ENCODE data around the gene ZFYVE28. TPM values are rescaled to one million over a fixed set of nuclear protein-coding genes. Genes with fewer than 3 reads are reported as not detected.
A peak's percentile ranks its signal among the peaks of the same experiment; 100 is the strongest.

The ZFYVE28 gene
- total RNA-seq, 1 donor: 10.5 TPM

GRCh38 chr4:2387829-2388228, 30.6 kb downstream of the ZFYVE28 start:
- Histone ChIP-seq H3K27me3 (ENCODE audit: insufficient read depth, low read length) (peaks cover 19% of the 10 kb centered on the region), H2AFZ (ENCODE audit: low read length) (no peak overlapping the region), H3K4me3 (ENCODE audit: insufficient read depth, low read length) (no peak overlapping the region), H3K27ac (ENCODE audit: low read depth, low read length) (no peak overlapping the region), H4K20me1 (ENCODE audit: insufficient read depth, low read length) (no peaks in the 10 kb centered on the region), H3K36me3 (ENCODE audit: insufficient read depth, low read length) (no peaks in the 10 kb centered on the region), H3K9me3 (ENCODE audit: low read depth, low read length) (no peaks in the 10 kb centered on the region), H3K4me1 (ENCODE audit: insufficient read depth, low read length) (no peaks in the 10 kb centered on the region), H3K79me2 (ENCODE audit: insufficient read depth, low read length) (no peaks in the 10 kb centered on the region), H3K4me2 (ENCODE audit: insufficient read depth, low read length) (no peak overlapping the region)
- TF ChIP-seq CTCF (IDR thresholded peaks at IDR 0.05; ENCODE audit: extremely low read depth, low read depth, low read length): no peak
- DNase-seq (ENCODE audit: insufficient read length, low spot score, missing footprints): peak; percentile 48

- Histone ChIP-seq H2AFZ (ENCODE audit: low read length) (no peak overlapping the region), H3K4me2 (ENCODE audit: insufficient read depth, low read length) (no peak overlapping the region), H3K27me3 (ENCODE audit: insufficient read depth, low read length) (peaks cover 17% of the 10 kb centered on the region), H3K9me3 (ENCODE audit: low read depth, low read length) (no peaks in the 10 kb centered on the region), H3K4me1 (ENCODE audit: insufficient read depth, low read length) (no peaks in the 10 kb centered on the region), H4K20me1 (ENCODE audit: insufficient read depth, low read length) (no peaks in the 10 kb centered on the region), H3K79me2 (ENCODE audit: insufficient read depth, low read length) (no peaks in the 10 kb centered on the region), H3K36me3 (ENCODE audit: insufficient read depth, low read length) (no peaks in the 10 kb centered on the region), H3K4me3 (ENCODE audit: insufficient read depth, low read length) (no peak overlapping the region), H3K27ac (ENCODE audit: low read depth, low read length) (no peak overlapping the region)
- TF ChIP-seq CTCF (IDR thresholded peaks at IDR 0.05; ENCODE audit: extremely low read depth, low read depth, low read length): no peak
- peak; percentile 61 for DNase-seq (ENCODE audit: insufficient read length, low spot score, missing footprints)
Observed at GRCh38 chr4:2387218-2387617, 31.2 kb downstream of the ZFYVE28 start.

- Histone ChIP-seq H3K4me3 (ENCODE audit: insufficient read depth, low read length) (no peak overlapping the region), H3K9me3 (ENCODE audit: low read depth, low read length) (no peaks in the 10 kb centered on the region), H3K79me2 (ENCODE audit: insufficient read depth, low read length) (no peaks in the 10 kb centered on the region), H3K4me2 (ENCODE audit: insufficient read depth, low read length) (no peak overlapping the region), H3K36me3 (ENCODE audit: insufficient read depth, low read length) (no peaks in the 10 kb centered on the region), H3K4me1 (ENCODE audit: insufficient read depth, low read length) (no peaks in the 10 kb centered on the region), H3K27me3 (ENCODE audit: insufficient read depth, low read length) (peaks cover 14% of the 10 kb centered on the region), H2AFZ (ENCODE audit: low read length) (no peak overlapping the region), H3K27ac (ENCODE audit: low read depth, low read length) (no peak overlapping the region), H4K20me1 (ENCODE audit: insufficient read depth, low read length) (no peaks in the 10 kb centered on the region)
- no peak for DNase-seq (ENCODE audit: insufficient read length, low spot score, missing footprints)
- no peak for TF ChIP-seq CTCF (IDR thresholded peaks at IDR 0.05; ENCODE audit: extremely low read depth, low read depth, low read length)
Observed at GRCh38 chr4:2386717-2387116, 31.7 kb downstream of the ZFYVE28 start.

GRCh38 chr4:2385516-2385915, 32.9 kb downstream of the ZFYVE28 start:
- Histone ChIP-seq H3K36me3 (ENCODE audit: insufficient read depth, low read length) (no peaks in the 10 kb centered on the region), H3K9me3 (ENCODE audit: low read depth, low read length) (no peaks in the 10 kb centered on the region), H3K79me2 (ENCODE audit: insufficient read depth, low read length) (no peaks in the 10 kb centered on the region), H3K4me1 (ENCODE audit: insufficient read depth, low read length) (no peaks in the 10 kb centered on the region), H3K4me2 (ENCODE audit: insufficient read depth, low read length) (no peak overlapping the region), H3K27me3 (ENCODE audit: insufficient read depth, low read length) (peaks cover 6% of the 10 kb centered on the region), H4K20me1 (ENCODE audit: insufficient read depth, low read length) (no peaks in the 10 kb centered on the region), H3K4me3 (ENCODE audit: insufficient read depth, low read length) (no peak overlapping the region), H3K27ac (ENCODE audit: low read depth, low read length) (no peak overlapping the region), H2AFZ (ENCODE audit: low read length) (no peak overlapping the region)
- no peak for TF ChIP-seq CTCF (IDR thresholded peaks at IDR 0.05; ENCODE audit: extremely low read depth, low read depth, low read length)
- DNase-seq (ENCODE audit: insufficient read length, low spot score, missing footprints): peak; percentile 65

Measured in osteoblast (primary cell).